RWPE1 (cell line): ENCODE results near the gene TSPAN17.
"Not testable (repeated sequence)": the region's sequence is repeated elsewhere in the genome, so short reads cannot be mapped to it uniquely, and the experiment has no call there.

ENCODE experiments used
- CTCF ChIA-PET: fragments of 350-600 bp; sonication (Branson Sonifier 250); formaldehyde crosslinking; extraction: SDS; loops from one replicate; lab custom pipeline; 2021; lab: Yijun Ruan, JAX
- POLR2A ChIA-PET: fragments of 400-600 bp; formaldehyde crosslinking; extraction: SDS; loops from one replicate; lab custom pipeline; 2020; ENCODE audit warnings: antibody characterized with exemption; ENCODE audit not compliant: low non-redundant PET; lab: Yijun Ruan, JAX
- DNase-seq: peaks from one replicate; pipeline ENCODE4 v3.0.0; 2012; ENCODE audit warnings: low spot score
- H3K27ac ChIP-seq: fragments of 450-650 bp; 2 replicates; pipeline ENCODE4 v1.5.1; 2017
- TF ChIP-seq, protein P1 (sequence below): fragments of 450-650 bp; conservative IDR thresholded peaks from 2 replicates; pipeline ENCODE4 v1.5.1; 2017; ENCODE audit warnings: low read depth, mild to moderate bottlenecking

The TSPAN17 gene

DNA sequence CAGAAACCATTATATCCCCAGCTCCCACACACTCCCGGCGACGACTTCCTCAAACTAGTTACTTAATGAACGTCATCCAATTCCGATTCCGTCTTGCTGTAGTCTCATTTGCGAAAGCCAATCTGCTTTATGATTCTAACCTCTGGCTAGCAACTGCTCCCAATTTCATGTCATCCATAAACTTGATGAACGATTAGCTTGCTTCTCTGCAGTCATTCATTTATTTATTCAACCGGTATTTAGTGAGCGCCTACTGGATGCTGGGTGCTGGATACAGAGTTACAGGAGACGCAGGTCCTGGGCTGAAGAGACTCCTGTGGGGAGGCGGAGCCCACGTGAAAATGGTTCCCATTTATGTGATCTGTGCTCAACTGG, 46.2 kb downstream of the TSPAN17 start:
- ChIA-PET POLR2A (interaction anchor here (0.6 kb wide), 1 partner anchor 36 kb away, joined by 7 read pairs; no protein-coding TSS in a partner anchor), CTCF (interaction anchor here (0.6 to 1.6 kb wide), 5 partner anchors 12 to 418 kb away, joined by 3 to 9 read pairs (median 3); no protein-coding TSS in a partner anchor)
- DNase-seq = no peak
- no peak overlapping the region for H3K27ac ChIP-seq
- TF ChIP-seq, protein P1, sequence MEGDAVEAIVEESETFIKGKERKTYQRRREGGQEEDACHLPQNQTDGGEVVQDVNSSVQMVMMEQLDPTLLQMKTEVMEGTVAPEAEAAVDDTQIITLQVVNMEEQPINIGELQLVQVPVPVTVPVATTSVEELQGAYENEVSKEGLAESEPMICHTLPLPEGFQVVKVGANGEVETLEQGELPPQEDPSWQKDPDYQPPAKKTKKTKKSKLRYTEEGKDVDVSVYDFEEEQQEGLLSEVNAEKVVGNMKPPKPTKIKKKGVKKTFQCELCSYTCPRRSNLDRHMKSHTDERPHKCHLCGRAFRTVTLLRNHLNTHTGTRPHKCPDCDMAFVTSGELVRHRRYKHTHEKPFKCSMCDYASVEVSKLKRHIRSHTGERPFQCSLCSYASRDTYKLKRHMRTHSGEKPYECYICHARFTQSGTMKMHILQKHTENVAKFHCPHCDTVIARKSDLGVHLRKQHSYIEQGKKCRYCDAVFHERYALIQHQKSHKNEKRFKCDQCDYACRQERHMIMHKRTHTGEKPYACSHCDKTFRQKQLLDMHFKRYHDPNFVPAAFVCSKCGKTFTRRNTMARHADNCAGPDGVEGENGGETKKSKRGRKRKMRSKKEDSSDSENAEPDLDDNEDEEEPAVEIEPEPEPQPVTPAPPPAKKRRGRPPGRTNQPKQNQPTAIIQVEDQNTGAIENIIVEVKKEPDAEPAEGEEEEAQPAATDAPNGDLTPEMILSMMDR = no peak

DNA sequence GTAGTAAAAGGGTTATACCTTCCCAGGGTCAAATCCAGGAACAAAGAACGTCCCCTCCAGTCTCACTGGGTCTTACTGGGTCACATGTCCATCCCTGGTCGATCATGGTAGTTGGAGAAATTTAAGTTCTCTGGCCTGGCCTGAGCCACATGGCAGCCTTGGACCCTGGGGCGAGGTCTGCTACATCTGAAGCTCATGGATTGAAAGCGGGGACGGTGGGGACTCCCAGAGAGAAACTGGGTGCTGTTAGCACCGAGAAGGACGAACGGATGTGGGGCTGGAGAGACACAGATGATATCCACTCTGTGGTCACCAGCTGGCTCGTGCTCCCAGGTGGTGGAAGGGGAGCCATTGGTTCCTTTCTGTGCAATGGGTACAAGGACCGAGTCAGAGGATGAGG, 46.9 kb downstream of the TSPAN17 start:
- H3K27ac ChIP-seq = no peak overlapping the region
- no peak for DNase-seq
- ChIA-PET CTCF (interaction anchor here (0.8 to 1.6 kb wide), 2 partner anchors 12 to 33 kb away, joined by 3 to 9 read pairs; no protein-coding TSS in a partner anchor), POLR2A (no interaction called here)
- TF ChIP-seq, protein P1 = no peak

DNA sequence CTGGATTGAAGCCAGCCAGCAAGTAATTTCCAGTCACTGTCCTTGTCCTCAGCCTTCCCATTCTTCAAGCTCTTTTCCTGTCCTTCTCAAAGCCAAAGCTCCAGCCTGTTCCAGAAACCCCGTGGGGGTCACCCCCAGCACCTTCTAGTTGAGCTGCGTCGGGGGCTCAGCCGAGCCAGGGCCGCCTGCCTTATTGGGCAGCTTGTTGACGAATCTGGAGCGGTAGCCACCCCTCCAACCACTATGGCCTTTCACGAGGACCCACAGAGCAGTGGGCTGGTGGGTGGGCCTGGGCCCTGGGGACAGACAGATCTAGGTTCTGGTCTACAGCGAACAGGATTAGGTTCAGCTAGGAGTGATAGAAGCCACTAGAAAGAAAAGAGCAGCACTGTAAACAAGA, 47.3 kb downstream of the TSPAN17 start:
- POLR2A ChIA-PET = no interaction called here
- DNase-seq = no peak
- CTCF ChIA-PET = no interaction called here
- TF ChIP-seq, protein P1 = no peak
- no peak overlapping the region for H3K27ac ChIP-seq

DNA sequence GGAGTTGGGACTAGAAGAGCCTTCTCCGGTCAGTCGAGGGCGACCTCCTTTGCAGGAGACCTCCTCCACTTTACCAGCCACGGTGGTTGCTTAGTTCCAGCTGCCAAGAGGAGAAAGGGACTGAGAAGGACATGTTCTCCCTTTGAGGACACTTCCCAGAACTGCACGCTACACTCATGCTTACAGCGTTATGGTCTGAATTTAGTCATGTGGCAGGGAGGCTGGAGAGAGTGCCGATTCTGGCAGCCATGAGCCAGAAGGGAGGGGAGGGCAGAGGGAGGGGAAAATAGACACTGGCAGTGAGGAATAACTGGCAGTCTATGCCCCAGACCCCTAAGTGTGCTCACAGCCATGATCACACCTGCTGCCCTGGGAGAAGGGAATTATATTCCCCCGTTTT, 47.8 kb downstream of the TSPAN17 start:
- ChIA-PET CTCF (no interaction called here), POLR2A (no interaction called here)

DNA sequence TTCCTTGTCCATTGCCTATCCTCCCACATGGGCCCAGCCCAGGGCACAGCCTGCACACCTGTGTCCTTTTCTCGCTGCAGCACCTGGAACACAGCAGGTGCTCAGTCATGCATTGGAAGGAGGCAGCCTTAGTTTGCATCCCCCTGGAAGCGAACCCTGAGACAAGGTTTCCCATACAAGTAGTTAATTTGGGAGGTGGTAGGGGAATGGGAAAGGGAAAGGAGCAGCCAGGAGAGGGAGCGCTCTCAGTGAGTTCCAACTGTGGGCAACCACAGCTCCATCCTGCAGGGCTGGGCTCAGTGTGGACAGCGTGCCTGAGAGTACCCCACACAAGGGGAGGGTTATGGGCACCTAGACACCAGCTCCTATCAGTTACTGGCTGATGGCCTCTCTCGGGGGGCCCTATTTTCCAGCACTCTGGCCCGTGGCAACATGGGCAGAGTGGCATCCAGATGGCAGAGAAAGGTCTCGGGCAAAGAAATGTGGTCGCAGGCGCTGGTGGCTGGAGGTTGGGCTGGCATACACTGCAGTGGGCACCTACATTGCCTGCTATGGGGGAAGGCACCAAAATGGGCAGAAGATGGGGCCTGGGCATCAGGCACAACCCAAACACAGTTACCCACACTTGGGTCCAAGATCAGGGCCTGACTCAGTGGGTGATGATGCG, 50.1 kb downstream of the TSPAN17 start:
- CTCF ChIA-PET = no interaction called here
- no peak for DNase-seq
- H3K27ac ChIP-seq = no peak overlapping the region
- TF ChIP-seq, protein P1 = no peak
- POLR2A ChIA-PET = no interaction called here

More for the DNA sequence above, 47.8 kb downstream of the TSPAN17 start:
- H3K27ac ChIP-seq = no peak overlapping the region
- no peak for DNase-seq
- TF ChIP-seq, protein P1 = no peak

DNA sequence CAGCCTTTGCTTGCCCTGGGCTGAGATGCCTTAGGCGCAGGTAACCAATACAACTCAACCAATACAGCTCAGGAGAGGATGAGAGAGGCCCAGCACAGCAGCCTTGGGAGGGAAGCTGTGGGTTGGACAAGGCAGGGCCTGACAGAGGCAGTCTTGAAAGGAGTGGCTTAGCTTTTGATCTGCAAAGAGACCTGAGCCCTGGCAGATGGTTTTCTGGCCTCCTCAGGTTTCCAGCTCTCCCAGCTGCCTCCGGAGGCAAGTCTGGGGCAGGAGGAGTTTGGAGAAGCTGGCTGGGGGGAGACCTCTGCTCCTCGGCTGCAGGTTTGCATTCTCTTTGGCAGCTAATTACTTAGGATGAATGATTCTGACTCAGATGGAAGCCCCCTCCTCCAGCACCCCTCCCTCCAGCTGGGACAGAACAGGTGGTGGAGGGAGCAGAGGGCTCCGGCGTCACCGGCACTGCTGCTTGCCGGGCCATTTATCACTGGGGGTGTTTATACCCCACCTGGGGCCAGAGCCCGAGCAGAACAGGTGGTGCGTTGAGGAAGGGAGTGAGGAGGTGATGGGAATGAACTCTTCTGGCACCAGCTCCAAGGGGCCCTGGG, 50.8 kb downstream of the TSPAN17 start:
- ChIA-PET POLR2A (no interaction called here), CTCF (no interaction called here)
- no peak for DNase-seq
- TF ChIP-seq, protein P1 = no peak
- H3K27ac ChIP-seq = no peak overlapping the region

DNA sequence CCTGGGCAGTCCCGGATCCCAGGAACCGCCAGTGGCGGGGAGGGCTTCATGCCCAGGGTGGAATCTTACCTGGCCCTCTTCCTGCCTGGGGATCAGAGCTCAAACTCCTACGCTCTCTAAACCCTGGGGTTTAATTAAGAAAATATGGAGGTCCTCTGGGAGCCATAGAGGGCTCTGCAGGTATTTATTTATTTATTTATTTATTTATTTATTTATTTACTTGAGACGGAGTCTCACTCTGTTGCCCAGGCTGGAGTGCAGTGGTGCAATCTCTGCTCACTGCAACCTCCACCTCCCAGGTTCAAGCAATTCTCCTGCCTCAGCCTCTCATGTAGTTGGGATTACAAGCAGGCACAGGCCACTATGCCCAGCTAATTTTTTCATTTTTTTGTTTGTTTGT, 52.2 kb downstream of the TSPAN17 start:
- CTCF ChIA-PET = interaction anchor here (1.0 to 1.6 kb wide), 2 partner anchors 42 to 298 kb away, joined by 4 to 7 read pairs; no protein-coding TSS in a partner anchor
- POLR2A ChIA-PET, DNase-seq, H3K27ac ChIP-seq: not testable (repeated sequence)
